GM10266 (cell line): ENCODE data around the gene MFRP.

Source experiments
- DNase-seq: peaks from one replicate; pipeline ENCODE4 v3.0.0; 2012; ENCODE audit errors: extremely low spot score
- CTCF ChIP-seq: IDR thresholded peaks from 2 replicates; pipeline ENCODE4 v1.5.1; 2012; ENCODE audit warnings: mild to moderate bottlenecking, low read depth; ENCODE audit not compliant: control insufficient read depth, insufficient read depth; ENCODE audit errors: missing control alignments

The MFRP gene

DNA sequence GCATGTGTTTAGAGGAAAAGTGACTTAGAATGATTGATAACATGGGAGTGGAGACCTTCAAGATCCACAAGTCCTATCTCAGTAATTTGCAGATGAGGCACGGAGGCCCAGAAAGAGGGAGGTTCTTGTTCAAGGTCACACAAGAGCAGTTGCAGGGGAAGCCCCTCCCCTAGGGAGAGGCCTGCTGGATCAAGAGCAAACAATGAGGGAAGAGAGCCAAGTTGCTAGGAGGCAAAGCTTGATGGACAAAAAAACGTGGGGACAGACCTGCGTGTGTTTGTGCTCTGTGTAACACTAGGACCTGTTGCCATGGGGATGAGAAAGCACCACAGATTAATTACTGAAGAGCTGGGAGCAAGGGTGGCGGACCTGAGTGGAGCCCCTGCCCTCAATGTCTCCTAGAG, 6.4 kb upstream of the MFRP start:
- no peak for TF ChIP-seq CTCF
- DNase-seq = no peak

DNA sequence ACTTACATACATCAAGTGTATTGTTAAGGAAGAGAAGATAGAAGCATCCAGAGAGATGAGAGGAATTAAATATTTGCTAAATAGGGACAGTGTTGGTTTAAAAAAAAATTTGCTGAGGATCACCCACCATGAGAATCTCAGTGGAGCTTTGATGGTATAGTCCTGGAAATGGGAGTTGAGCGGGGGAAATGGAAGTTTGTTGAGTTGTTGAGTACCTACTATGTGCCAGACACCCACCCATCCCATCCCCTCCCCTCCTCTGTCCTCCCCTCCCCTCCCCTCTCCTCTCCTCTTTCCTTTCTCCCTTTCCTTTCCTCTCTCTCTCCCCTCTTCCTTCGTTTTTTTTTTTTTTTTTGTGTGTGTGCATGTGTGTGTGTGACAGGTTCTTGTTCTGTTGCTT, 4.7 kb upstream of the MFRP start:
- DNase-seq = no peak
- TF ChIP-seq CTCF = no peak

- no peak for DNase-seq
- no peak for TF ChIP-seq CTCF
These were observed 3.8 kb upstream of the MFRP start for GRCh38 chr11:119350302-119350701.

DNA sequence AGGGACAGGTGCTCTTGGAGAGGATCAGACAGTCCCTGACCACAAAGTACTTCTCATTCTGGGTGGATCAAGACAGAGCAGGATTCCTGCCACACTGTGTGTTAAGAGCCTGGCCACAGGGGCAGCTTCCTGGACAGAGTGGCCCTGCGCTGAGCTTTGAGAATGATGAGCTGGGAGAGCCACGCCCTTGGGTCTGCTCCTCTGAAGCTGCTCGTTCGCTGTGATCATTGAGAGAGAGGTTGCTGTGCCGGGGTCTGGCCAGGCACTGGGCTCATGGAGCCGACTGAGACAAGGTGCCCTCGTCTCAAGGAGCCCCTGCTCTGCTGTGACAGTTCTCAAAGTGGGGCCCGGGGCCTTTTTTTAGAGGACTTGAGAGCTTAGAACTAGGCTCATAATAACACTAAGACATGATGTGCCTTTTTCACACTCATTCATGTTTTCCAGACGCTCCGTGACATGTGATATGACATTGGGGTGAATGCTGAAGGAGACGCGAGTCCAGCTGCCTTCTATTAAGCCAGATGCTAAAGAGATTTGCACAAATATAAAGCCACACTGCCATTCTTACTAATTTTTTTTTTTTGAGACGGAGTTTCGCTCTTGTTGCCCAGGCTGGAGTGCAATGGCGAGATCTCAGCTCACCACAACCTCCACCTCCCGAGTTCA, 1.6 kb upstream of the MFRP start:
- TF ChIP-seq CTCF = no peak
- no peak for DNase-seq

DNA sequence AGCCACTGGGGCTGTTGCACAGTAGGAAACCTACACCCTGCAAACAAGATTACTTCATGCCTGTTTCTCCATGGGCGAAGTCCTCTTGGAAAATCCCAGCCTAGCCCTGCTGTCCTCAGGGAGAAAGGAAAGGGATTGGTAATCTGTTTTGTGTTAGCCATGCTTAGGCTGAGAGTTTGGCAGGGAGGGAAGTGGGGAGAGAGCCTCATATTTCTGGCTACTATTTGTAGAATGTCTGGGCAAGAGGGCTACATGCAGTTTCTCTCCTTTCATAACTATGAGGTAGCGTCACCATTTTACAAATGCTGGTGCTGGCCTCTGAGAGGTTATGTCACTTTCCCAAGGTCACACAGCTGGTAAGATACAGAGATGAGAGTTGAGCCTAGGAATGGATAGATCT, 737 bp upstream of the MFRP start:
- no peak for TF ChIP-seq CTCF
- no peak for DNase-seq

DNA sequence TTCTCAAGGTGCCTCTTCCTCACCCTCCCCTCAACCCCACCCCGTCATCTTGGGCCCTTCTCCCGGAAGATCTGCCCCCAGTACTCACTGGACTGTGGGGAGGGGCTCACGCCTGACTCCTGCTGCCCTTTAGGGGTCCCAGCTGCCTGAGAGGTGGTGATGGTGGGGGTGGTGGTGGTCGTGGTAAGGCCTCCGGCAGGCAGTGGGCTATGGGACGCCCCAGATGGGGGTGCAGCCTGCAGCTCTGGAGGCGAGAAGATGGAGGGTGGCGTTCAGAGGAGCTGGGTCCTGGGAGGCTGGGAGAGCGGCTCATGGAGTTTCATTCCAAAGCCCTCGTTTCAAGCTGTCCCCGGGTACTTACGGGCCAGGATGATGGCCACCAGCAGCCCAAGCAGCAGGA, 820 bp downstream of the MFRP start:
- TF ChIP-seq CTCF = no peak
- no peak for DNase-seq

- no peak for TF ChIP-seq CTCF
- DNase-seq = no peak
These were observed 2.1 kb downstream of the MFRP start for GRCh38 chr11:119344291-119345010.
